NCI-H2107 (cell line): Measurements from ENCODE around the gene CDSN.

ENCODE experiments used
- DNase-seq: peaks from one replicate; lab custom pipeline; 2025; lab: John Stamatoyannopoulos, UW

Gene CDSN

GRCh38 chr6:31145386-31145785 is 25.1 kb upstream of the CDSN start:
- no peak for DNase-seq

- DNase-seq = no peak
Observed at GRCh38 chr6:31144970-31145340, 24.7 kb upstream of the CDSN start.

- DNase-seq = no peak
Observed at GRCh38 chr6:31144296-31144969, 24.2 kb upstream of the CDSN start.

- no peak for DNase-seq
Observed at GRCh38 chr6:31143148-31143547, 22.9 kb upstream of the CDSN start.

GRCh38 chr6:31142361-31142761 is 22.1 kb upstream of the CDSN start:
- no peak for DNase-seq

GRCh38 chr6:31140643-31141042 is 20.4 kb upstream of the CDSN start:
- DNase-seq = no peak

- no peak for DNase-seq
Observed at GRCh38 chr6:31139599-31139998, 19.4 kb upstream of the CDSN start.

GRCh38 chr6:31138982-31139381 is 18.7 kb upstream of the CDSN start, which contains the start of gene PSORS1C2:
TSS of gene PSORS1C2 (minus strand) at chr6:31139066. CDS start at chr6:31139026, 40 bp downstream.
- no peak for DNase-seq

- DNase-seq = no peak
Observed at GRCh38 chr6:31135710-31136109, 15.5 kb upstream of the CDSN start.

GRCh38 chr6:31132806-31133205 is 12.6 kb upstream of the CDSN start:
- DNase-seq = no peak

GRCh38 chr6:31131595-31131994 is 11.3 kb upstream of the CDSN start:
- no peak for DNase-seq

GRCh38 chr6:31130751-31131150 is 10.5 kb upstream of the CDSN start:
- no peak for DNase-seq

GRCh38 chr6:31129130-31129529 is 8.9 kb upstream of the CDSN start:
- no peak for DNase-seq

- DNase-seq = peak; percentile 0
Observed at GRCh38 chr6:31128093-31128676, 7.9 kb upstream of the CDSN start.

GRCh38 chr6:31126396-31127175 is 6.3 kb upstream of the CDSN start:
- peak; percentile 0 for DNase-seq

GRCh38 chr6:31125586-31126363 is 5.5 kb upstream of the CDSN start:
- no peak for DNase-seq

GRCh38 chr6:31125162-31125561 is 4.9 kb upstream of the CDSN start:
- no peak for DNase-seq

GRCh38 chr6:31122791-31123706 is 2.8 kb upstream of the CDSN start:
- no peak for DNase-seq

- no peak for DNase-seq
Observed at GRCh38 chr6:31121131-31121790, 1.0 kb upstream of the CDSN start.

- no peak for DNase-seq
Observed at GRCh38 chr6:31118178-31118577, 2.1 kb downstream of the CDSN start.
